GM21619 (cell line): ENCODE results near the gene ZER1.
"Not testable (repeated sequence)": the region's sequence is repeated elsewhere in the genome, so short reads cannot be mapped to it uniquely, and the experiment has no call there.

Experiments
- ATAC-seq: cut with Tn5 transposase; IDR thresholded peaks from one replicate; pipeline ENCODE4 v1.9.1; 2021; ENCODE audit not compliant: unreplicated experiment

Gene ZER1

GRCh38 chr9:128696923-128697707 lies 74.6 kb downstream of the ZER1 start:
- ATAC-seq, result no peak

- ATAC-seq, result no peak
Measured at GRCh38 chr9:128694344-128694743, 77.4 kb downstream of the ZER1 start.

- ATAC-seq, result not testable (repeated sequence)
Measured at GRCh38 chr9:128693738-128694137, 78.0 kb downstream of the ZER1 start.

GRCh38 chr9:128690684-128691034 lies 81.1 kb downstream of the ZER1 start:
- ATAC-seq, result no peak

GRCh38 chr9:128689820-128690683 lies 81.7 kb downstream of the ZER1 start:
- ATAC-seq, result no peak

GRCh38 chr9:128689293-128689774 lies 82.4 kb downstream of the ZER1 start:
- peak; percentile 8 for ATAC-seq

- ATAC-seq, result peak; percentile 56
Measured at GRCh38 chr9:128688501-128689292, 83.0 kb downstream of the ZER1 start, which contains the start of gene SET. SET (plus strand) TSS chr9:128689222; CDS start chr9:128689583, 361 bp downstream.

GRCh38 chr9:128687453-128687852 lies 84.3 kb downstream of the ZER1 start:
- no peak for ATAC-seq

- no peak for ATAC-seq
Measured at GRCh38 chr9:128685636-128686489, 85.9 kb downstream of the ZER1 start.

GRCh38 chr9:128684325-128685199 lies 87.2 kb downstream of the ZER1 start:
- peak; percentile 33 for ATAC-seq

GRCh38 chr9:128684065-128684324 lies 87.7 kb downstream of the ZER1 start:
- no peak for ATAC-seq

GRCh38 chr9:128683340-128684064 lies 88.2 kb downstream of the ZER1 start:
- ATAC-seq, result peak; percentile 36
